Panc1 (cell line): ENCODE measurements around the gene PDCD4. TPM values are rescaled to one million over a fixed set of nuclear protein-coding genes. Genes with fewer than 3 reads are reported as not detected.

Source experiments
- ATAC-seq: fragments of 200-7000 bp; cut with Tn5 transposase; 2 replicates; pipeline ENCODE4 v1.9.1; 2020; ENCODE audit warnings: mild to moderate bottlenecking, moderate library complexity
- BruUV-seq: library from RNA; stranded (reverse); fragments of 400-500 nt; replicated peaks from 2 replicates; lab custom pipeline; 2021; lab: Mats Ljungman, UMichigan
- CTCF ChIA-PET: fragments of 300-600 bp; sonication (Branson Sonifier 250); formaldehyde crosslinking; loops from one replicate; lab custom pipeline; 2022; ENCODE audit warnings: antibody characterized with exemption; lab: Charles Lee
- POLR2A ChIA-PET: fragments of 300-600 bp; sonication (Branson Sonifier 250); formaldehyde crosslinking; loops from one replicate; lab custom pipeline; 2022; ENCODE audit warnings: antibody characterized with exemption; lab: Charles Lee
- DNase-seq: peaks from one replicate; pipeline ENCODE4 v3.0.0-alpha.2; 2010; ENCODE audit warnings: low read depth, low spot score
- H3K27ac ChIP-seq: 2 replicates; pipeline ENCODE4 v1.5.1; 2011; ENCODE audit warnings: mild to moderate bottlenecking, low read length, inconsistent platforms
- H3K27me3 ChIP-seq: fragments of 200-500 bp; sonication (Bioruptor generic); 2 replicates; pipeline ENCODE4 v1.6.0; 2014; ENCODE audit warnings: low read length, inconsistent platforms; ENCODE audit not compliant: control insufficient read depth, insufficient read depth
- H3K36me3 ChIP-seq: fragments of 200-500 bp; sonication (Bioruptor generic); 2 replicates; pipeline ENCODE4 v1.5.1; 2014; ENCODE audit warnings: inconsistent platforms, mild to moderate bottlenecking, low read length, moderate library complexity; ENCODE audit not compliant: control insufficient read depth, insufficient read depth
- H3K4me1 ChIP-seq: 2 replicates; pipeline ENCODE4 v1.5.1; 2011; ENCODE audit warnings: inconsistent platforms, mild to moderate bottlenecking, low read length, moderate library complexity; ENCODE audit not compliant: control insufficient read depth, insufficient read depth
- H3K4me3 ChIP-seq, 2 experiments: 2 replicates each; pipeline ENCODE4 v1.5.1; 2011 to 2012; ENCODE audit warnings: low read depth in 2 of 2, low read length in 2 of 2, mild to moderate bottlenecking in 2 of 2, inconsistent platforms in 1 of 2, moderate library complexity in 1 of 2
- H3K9me3 ChIP-seq: fragments of 200-500 bp; sonication (Bioruptor generic); 2 replicates; pipeline ENCODE4 v1.5.1; 2014; ENCODE audit warnings: low read depth, mild to moderate bottlenecking, inconsistent platforms, low read length, moderate library complexity; ENCODE audit not compliant: control insufficient read depth, insufficient read depth
- CTCF ChIP-seq: fragments of 450-650 bp; IDR thresholded peaks from 2 replicates; pipeline ENCODE4 v1.5.1; 2017; ENCODE audit warnings: mild to moderate bottlenecking
- POLR2AphosphoS5 ChIP-seq: IDR thresholded peaks from 2 replicates; pipeline ENCODE4 v1.6.1; 2012; ENCODE audit warnings: mild to moderate bottlenecking, low read depth, low read length, moderate library complexity
- REST ChIP-seq, 2 experiments: IDR thresholded peaks; 2 replicates each; pipeline ENCODE4 v1.6.1; 2011 to 2012; ENCODE audit warnings: low read depth in 2 of 2, control low read depth in 1 of 2, low read length in 1 of 2, mild to moderate bottlenecking in 1 of 2, moderate library complexity in 1 of 2; ENCODE audit not compliant: insufficient read depth in 1 of 2
- SIN3A ChIP-seq: IDR thresholded peaks from 2 replicates; pipeline ENCODE4 v1.6.1; 2012; ENCODE audit warnings: low read depth, mild to moderate bottlenecking, low read length, moderate library complexity, borderline replicate concordance; ENCODE audit not compliant: insufficient read depth
- TCF7L2 ChIP-seq: IDR thresholded peaks from 2 replicates; pipeline ENCODE4 v1.6.1; 2011; ENCODE audit warnings: mild to moderate bottlenecking, low read depth, low read length, inconsistent platforms
- in situ Hi-C: cut with HindIII; loops from 2 replicates; pipeline ENCODE4 v1.10.0; 2016; ENCODE audit warnings: low sequenced_read_pairs, low pct_unique_long_range_greater_than_20kb
- intact Hi-C: fragments of 100-400 bp; cut with micrococcal nuclease; formaldehyde crosslinking; loops from one replicate; pipeline ENCODE4 v1.10.0; 2022; ENCODE audit not compliant: unreplicated experiment
- total RNA-seq: library from RNA; stranded (reverse); gene quantifications from one replicate; pipeline ENCODE4 v1.2.1, GENCODE V29; 2021; ENCODE audit not compliant: unreplicated experiment

The PDCD4 gene
- total RNA-seq, 1 experiment from 2014 or later = 33.6 TPM

DNA sequence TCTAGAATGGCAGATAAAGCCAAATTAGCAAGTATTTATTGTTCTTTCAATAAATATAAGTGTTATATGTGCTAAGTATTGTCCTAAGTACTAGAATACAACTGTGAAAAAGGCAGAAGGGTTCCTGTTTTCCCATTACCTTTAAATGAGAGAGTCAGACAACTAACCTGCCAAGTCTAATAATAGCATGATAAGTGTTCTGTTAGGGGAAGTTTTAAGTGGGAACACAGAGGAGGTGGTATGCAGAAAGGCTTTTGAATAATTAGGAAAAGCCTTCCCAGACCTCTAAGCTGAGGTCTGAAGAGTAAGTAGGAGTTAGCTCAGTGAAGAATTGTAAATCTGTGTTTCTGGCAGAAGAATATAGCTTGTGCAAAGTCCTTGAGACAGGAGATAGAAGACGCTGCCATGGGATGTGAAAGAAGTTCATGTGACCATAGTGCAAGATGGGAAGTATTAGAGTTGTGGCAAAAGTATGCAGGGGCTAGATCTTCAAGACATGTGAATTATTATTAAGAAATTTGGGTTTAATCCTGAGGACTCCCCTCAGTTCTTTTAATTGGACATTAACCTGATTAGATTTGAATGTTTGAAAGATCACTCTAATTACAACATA is 60.1 kb downstream of the PDCD4 start:
- Histone ChIP-seq H3K36me3 (no peaks in the 10 kb centered on the region), H3K4me1 (peaks cover 12% of the 10 kb centered on the region; the same call in 1 of the 2 replicates), H3K9me3 (no peaks in the 10 kb centered on the region), H3K4me3 (no peak overlapping the region), H3K27me3 (no peaks in the 10 kb centered on the region), H3K27ac (no peak overlapping the region)
- BruUV-seq = TSS peak; percentile 15
- no peak for DNase-seq
- CTCF ChIA-PET = no interaction called here
- TF ChIP-seq SIN3A = no peak
- TF ChIP-seq TCF7L2 = no peak
- no peak for TF ChIP-seq POLR2AphosphoS5
- TF ChIP-seq REST (IDR thresholded peaks at IDR 0.05; ENCODE audit: insufficient read depth in 1 of 2, low read depth in 2 of 2, low read length in 1 of 2) = no peak
- no peak for TF ChIP-seq CTCF
- in situ Hi-C loops = no loop called here
- POLR2A ChIA-PET = interaction anchor here (0.6 kb wide), 1 partner anchor 13 kb away, joined by 3 read pairs; no protein-coding TSS in a partner anchor
- intact Hi-C loops = no loop called here
- no peak for ATAC-seq

DNA sequence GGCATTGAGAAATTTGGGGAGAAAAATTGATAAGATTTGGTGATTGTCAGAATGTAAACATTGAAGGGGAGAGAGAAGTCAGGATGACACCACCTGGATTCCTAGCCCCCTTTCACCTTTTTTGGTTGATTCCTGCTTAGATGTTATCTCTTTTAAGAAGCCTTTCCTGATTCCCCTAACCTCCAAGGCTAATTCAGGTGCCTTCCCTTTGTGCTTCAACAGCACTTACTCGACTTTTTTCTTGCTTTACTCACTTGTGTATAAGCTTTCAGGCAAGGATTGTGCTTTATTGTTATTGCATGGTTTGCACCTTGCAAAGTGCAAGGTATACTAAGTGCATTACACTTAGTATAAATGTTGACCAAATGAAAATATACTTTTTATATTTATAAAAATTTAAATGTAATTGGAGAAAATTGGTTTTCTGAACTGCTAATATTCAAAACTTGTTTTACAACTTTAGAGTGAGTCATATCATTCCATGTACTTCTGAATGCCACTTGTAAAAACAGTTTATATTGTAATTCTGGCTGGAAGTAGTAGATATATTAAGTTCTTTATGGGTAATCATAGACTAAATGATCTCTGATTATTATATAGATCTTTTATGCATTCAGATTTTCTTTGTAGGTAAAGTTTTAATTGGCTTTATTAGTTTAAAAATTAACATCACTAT is 60.9 kb downstream of the PDCD4 start:
- H3K36me3 ChIP-seq = no peaks in the 10 kb centered on the region
- intact Hi-C loops (no loop called here), in situ Hi-C loops (no loop called here)
- CTCF ChIA-PET = no interaction called here
- DNase-seq (no peak), ATAC-seq (no peak)
- no peak overlapping the region for H3K27ac ChIP-seq
- H3K27me3 ChIP-seq = no peaks in the 10 kb centered on the region
- TF ChIP-seq TCF7L2 = no peak
- no peak for TF ChIP-seq SIN3A
- no peak for TF ChIP-seq POLR2AphosphoS5
- TF ChIP-seq REST (IDR thresholded peaks at IDR 0.05; ENCODE audit: insufficient read depth in 1 of 2, low read depth in 2 of 2, low read length in 1 of 2) = no peak
- no peak for TF ChIP-seq CTCF
- POLR2A ChIA-PET = no interaction called here
- BruUV-seq = no TSS peak
- no peak overlapping the region for H3K4me3 ChIP-seq
- H3K9me3 ChIP-seq = no peaks in the 10 kb centered on the region
- H3K4me1 ChIP-seq = peaks cover 12% of the 10 kb centered on the region; the same call in 1 of the 2 replicates
